Trophoblast cell (in vitro differentiated cells and primary cell): Measurements from ENCODE around the gene RBP3.

ENCODE experiments used
- DNase-seq, 2 donors: peaks; one replicate each; pipeline ENCODE4 v3.0.0-alpha.2; 2016
- H2AFZ ChIP-seq: 2 replicates; pipeline ENCODE4 v1.6.1; 2013; ENCODE audit warnings: low read length, moderate library complexity, mild to moderate bottlenecking; ENCODE audit not compliant: insufficient read depth, poor library complexity
- H2AK5ac ChIP-seq: 2 replicates; pipeline ENCODE4 v1.6.1; 2013; ENCODE audit warnings: mild to moderate bottlenecking, low read length
- H2BK120ac ChIP-seq: 2 replicates; pipeline ENCODE4 v1.6.1; 2013; ENCODE audit warnings: low read length, mild to moderate bottlenecking, moderate library complexity; ENCODE audit not compliant: insufficient read depth, poor library complexity
- H2BK12ac ChIP-seq: 2 replicates; pipeline ENCODE4 v1.6.1; 2013; ENCODE audit warnings: mild to moderate bottlenecking, low read length, moderate library complexity
- H2BK5ac ChIP-seq: 2 replicates; pipeline ENCODE4 v1.6.1; 2013; ENCODE audit warnings: low read length, low read depth, moderate library complexity, mild to moderate bottlenecking; ENCODE audit not compliant: poor library complexity
- H3K14ac ChIP-seq: 2 replicates; pipeline ENCODE4 v1.6.1; 2013; ENCODE audit warnings: mild to moderate bottlenecking, low read length
- H3K18ac ChIP-seq: 2 replicates; pipeline ENCODE4 v1.6.1; 2013; ENCODE audit warnings: mild to moderate bottlenecking, low read length
- H3K23ac ChIP-seq: 2 replicates; pipeline ENCODE4 v1.6.1; 2013; ENCODE audit warnings: low read length
- H3K27ac ChIP-seq: 2 replicates; pipeline ENCODE4 v1.5.1; 2013; ENCODE audit warnings: low read depth, mild to moderate bottlenecking, inconsistent platforms, low read length, moderate library complexity
- H3K27me3 ChIP-seq: 2 replicates; pipeline ENCODE4 v1.6.1; 2013; ENCODE audit warnings: inconsistent platforms, mild to moderate bottlenecking, low read length, moderate library complexity; ENCODE audit not compliant: insufficient read depth
- H3K36me3 ChIP-seq, 2 experiments: 1 replicate in 1 of 2; 2 replicates in 1 of 2; pipeline ENCODE4 v1.6.1; 2013; ENCODE audit warnings: low read length in 2 of 2, mild to moderate bottlenecking in 2 of 2, moderate library complexity in 1 of 2; ENCODE audit not compliant: insufficient read depth in 2 of 2, control insufficient read depth in 1 of 2
- H3K4ac ChIP-seq: 2 replicates; pipeline ENCODE4 v1.6.1; 2013; ENCODE audit warnings: low read depth, mild to moderate bottlenecking, low read length, moderate library complexity
- H3K4me1 ChIP-seq, 2 experiments: 1 replicate in 1 of 2; 2 replicates in 1 of 2; pipeline ENCODE4 v1.6.1; 2013; ENCODE audit warnings: low read length in 2 of 2, mild to moderate bottlenecking in 2 of 2, moderate library complexity in 1 of 2; ENCODE audit not compliant: insufficient read depth in 2 of 2, control insufficient read depth in 1 of 2
- H3K4me2 ChIP-seq: 2 replicates; pipeline ENCODE4 v1.6.1; 2013; ENCODE audit warnings: inconsistent platforms, mild to moderate bottlenecking, low read length, moderate library complexity
- H3K4me3 ChIP-seq: 2 replicates; pipeline ENCODE4 v1.5.1; 2013; ENCODE audit warnings: mild to moderate bottlenecking, low read depth, low read length, inconsistent platforms
- H3K79me1 ChIP-seq: one replicate; pipeline ENCODE4 v1.6.1; 2013; ENCODE audit warnings: low read length
- H3K79me2 ChIP-seq: 2 replicates; pipeline ENCODE4 v1.6.1; 2013; ENCODE audit warnings: low read length, mild to moderate bottlenecking; ENCODE audit not compliant: control insufficient read depth, insufficient read depth, poor library complexity
- H3K9ac ChIP-seq: 2 replicates; pipeline ENCODE4 v1.6.1; 2013; ENCODE audit warnings: mild to moderate bottlenecking, low read length
- H3K9me3 ChIP-seq: 2 replicates; pipeline ENCODE4 v1.6.1; 2013; ENCODE audit warnings: low read depth, mild to moderate bottlenecking, control low read depth, inconsistent platforms, low read length; ENCODE audit not compliant: insufficient read depth
- H4K12ac ChIP-seq: 2 replicates; pipeline ENCODE4 v1.6.1; 2013; ENCODE audit warnings: low read depth, mild to moderate bottlenecking, low read length, moderate library complexity
- H4K8ac ChIP-seq: 2 replicates; pipeline ENCODE4 v1.6.1; 2013; ENCODE audit warnings: low read depth, mild to moderate bottlenecking, low read length, moderate library complexity
- H4K91ac ChIP-seq: one replicate; pipeline ENCODE4 v1.6.1; 2013; ENCODE audit warnings: low read depth, mild to moderate bottlenecking, low read length, moderate library complexity
- WGBS: extraction: QIAGEN DNeasy Blood & Tissue Kit; methylation state at CpG from one replicate; pipeline ENCODE4 v1.1.7; 2013; ENCODE audit warnings: missing lambda C conversion rate; ENCODE audit not compliant: insufficient read length, insufficient coverage; ENCODE audit errors: extremely low coverage; 5-methylcytosine and 5-hydroxymethylcytosine counted together

RBP3 gene

DNA sequence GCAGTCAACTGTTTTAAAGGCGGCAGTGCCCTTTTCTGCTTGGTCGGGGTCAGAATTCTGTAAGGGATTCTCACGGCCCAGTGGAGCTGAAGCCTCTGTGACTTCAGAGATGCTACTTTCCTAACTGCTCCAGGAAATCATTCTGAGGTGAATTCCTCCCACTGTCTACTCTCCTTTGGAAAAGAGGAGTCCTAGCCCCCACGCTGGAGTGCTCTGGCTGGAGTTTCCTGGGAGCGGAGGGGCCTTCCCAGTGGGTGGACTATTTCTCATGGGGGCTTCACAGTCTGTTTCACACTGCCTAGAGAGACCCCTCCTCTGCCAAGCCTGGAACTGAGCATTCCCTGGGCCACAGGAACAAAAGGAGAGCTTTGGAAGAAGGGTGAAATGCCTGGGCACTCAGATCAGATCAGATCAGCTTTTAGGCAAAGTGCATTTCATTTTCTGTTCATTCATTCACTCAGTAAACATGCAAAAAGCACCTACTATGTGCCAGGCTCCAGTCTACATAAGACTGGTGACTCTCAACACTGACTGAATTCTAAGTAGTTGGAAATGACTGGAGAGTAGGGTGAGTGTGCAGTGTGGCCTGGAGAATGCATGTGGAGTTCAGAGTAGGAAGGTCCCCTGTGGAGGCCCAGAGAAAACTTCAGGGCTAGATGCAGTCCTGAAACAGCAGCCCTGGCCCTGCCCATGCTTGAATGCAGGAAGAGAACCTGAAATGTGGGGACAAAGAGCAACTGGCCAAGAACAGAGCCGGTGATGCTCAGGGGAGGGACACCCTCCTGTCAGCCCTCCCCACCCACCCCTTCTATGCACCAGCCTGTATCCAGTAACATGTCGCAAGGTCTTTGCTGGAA lies 23.7 kb downstream of the RBP3 start:
- Histone ChIP-seq H3K79me2 (no peaks in the 10 kb centered on the region), H2BK5ac (no peak overlapping the region)
- no CpG with 5 or more reads among the region's 7 CpGs for WGBS

DNA sequence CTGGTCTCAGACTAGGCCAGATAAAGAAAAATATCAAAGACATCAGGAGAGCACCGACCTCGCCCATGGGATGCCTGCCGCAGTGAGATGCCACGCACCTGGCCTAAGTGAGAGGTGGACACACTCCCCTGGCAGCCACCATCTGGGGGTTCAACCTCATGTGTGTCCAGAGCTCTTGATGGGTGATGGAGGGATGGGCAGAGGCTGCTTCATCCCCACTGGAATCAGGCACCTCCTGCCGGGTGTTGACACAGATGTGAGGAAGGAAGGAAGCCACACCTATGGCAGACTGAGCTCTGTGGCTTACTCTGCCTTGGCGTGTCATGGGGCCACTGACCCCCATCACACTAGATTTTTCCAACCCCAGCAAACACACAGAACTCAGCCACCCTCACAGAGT lies 24.6 kb downstream of the RBP3 start:
- H3K27ac ChIP-seq = no peak overlapping the region
- H3K4me1 ChIP-seq = no peaks in the 10 kb centered on the region
- H2AK5ac ChIP-seq = no peak overlapping the region
- no peak for DNase-seq
- no CpG with 5 or more reads among the region's 6 CpGs for WGBS
- H2AFZ ChIP-seq = no peak overlapping the region
- H4K12ac ChIP-seq = no peak overlapping the region
- H2BK120ac ChIP-seq = no peak overlapping the region
- no peak overlapping the region for H4K91ac ChIP-seq
- H3K14ac ChIP-seq = no peak overlapping the region
- no peaks in the 10 kb centered on the region for H3K9me3 ChIP-seq
- no peak overlapping the region for H3K23ac ChIP-seq
- H3K4ac ChIP-seq = no peak overlapping the region
- no peaks in the 10 kb centered on the region for H3K79me1 ChIP-seq
- no peak overlapping the region for H3K9ac ChIP-seq
- H3K79me2 ChIP-seq = no peaks in the 10 kb centered on the region
- H2BK5ac ChIP-seq = no peak overlapping the region
- no peaks in the 10 kb centered on the region for H3K27me3 ChIP-seq
- H2BK12ac ChIP-seq = no peak overlapping the region
- H3K36me3 ChIP-seq = no peaks in the 10 kb centered on the region
- H4K8ac ChIP-seq = no peak overlapping the region
- H3K4me2 ChIP-seq = no peak overlapping the region
- no peak overlapping the region for H3K4me3 ChIP-seq
- H3K18ac ChIP-seq = no peak overlapping the region

More for the DNA sequence above, 23.7 kb downstream of the RBP3 start:
- no peak overlapping the region for H2AK5ac ChIP-seq
- H4K8ac ChIP-seq = no peak overlapping the region
- no peak overlapping the region for H3K4me2 ChIP-seq
- no peaks in the 10 kb centered on the region for H3K79me1 ChIP-seq
- H3K4ac ChIP-seq = no peak overlapping the region
- no peaks in the 10 kb centered on the region for H3K9me3 ChIP-seq
- no peak overlapping the region for H2AFZ ChIP-seq
- H3K4me3 ChIP-seq = no peak overlapping the region
- H3K23ac ChIP-seq = no peak overlapping the region
- no peak overlapping the region for H2BK12ac ChIP-seq
- no peak overlapping the region for H3K18ac ChIP-seq
- H3K14ac ChIP-seq = no peak overlapping the region
- H3K27me3 ChIP-seq = no peaks in the 10 kb centered on the region
- H3K27ac ChIP-seq = no peak overlapping the region
- no peak overlapping the region for H4K91ac ChIP-seq
- no peaks in the 10 kb centered on the region for H3K36me3 ChIP-seq
- H3K4me1 ChIP-seq = no peaks in the 10 kb centered on the region
- no peak overlapping the region for H3K9ac ChIP-seq
- no peak overlapping the region for H2BK120ac ChIP-seq
- DNase-seq = no peak
- no peak overlapping the region for H4K12ac ChIP-seq

DNA sequence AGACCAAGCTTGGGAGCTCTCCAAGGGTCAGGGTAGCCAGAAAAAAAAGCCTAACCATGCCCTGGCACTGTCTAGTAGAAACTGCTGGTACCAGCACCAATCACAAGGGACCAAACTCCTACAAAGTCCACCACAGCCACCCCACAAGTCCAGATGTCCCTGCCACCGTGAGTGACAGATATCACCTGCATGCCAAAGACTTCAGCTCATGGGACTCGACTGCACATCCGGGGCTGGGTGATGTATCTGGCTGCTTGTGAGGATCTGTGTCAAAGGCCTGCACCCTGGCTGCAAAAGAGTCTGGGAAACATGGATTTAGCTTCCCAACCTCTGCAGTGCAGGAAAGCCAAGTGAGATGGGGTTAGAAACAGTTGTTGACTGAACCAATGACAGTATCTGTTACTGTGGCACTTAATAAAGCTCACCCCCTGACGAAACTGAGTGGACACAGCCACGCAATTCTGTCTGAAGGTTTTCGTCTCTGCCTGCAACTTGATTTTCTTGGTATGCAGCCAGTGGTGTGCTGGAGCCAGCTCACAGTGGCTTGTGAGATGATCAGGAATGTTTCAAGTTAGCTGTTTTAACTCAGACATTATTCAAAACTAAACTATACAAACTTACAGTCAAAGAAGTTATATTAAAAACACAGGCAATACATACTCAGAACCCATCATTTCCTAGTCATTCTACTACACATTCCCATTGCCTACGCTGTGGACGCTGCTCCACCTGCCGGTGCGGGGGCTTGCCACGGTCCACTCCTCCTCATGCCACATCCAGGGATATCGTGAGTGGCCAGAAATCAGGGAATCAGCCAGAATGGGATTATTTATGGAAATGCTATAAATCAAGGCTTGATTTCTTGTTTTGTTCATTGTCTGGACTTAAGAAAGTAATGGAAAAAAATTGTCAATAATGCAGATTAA lies 26.7 kb downstream of the RBP3 start:
- no peaks in the 10 kb centered on the region for H3K79me2 ChIP-seq
- H3K18ac ChIP-seq = no peak overlapping the region
- no peak overlapping the region for H2AK5ac ChIP-seq
- no CpG with 5 or more reads among the region's 12 CpGs for WGBS
- no peak overlapping the region for H2AFZ ChIP-seq
- H4K8ac ChIP-seq = no peak overlapping the region
- H3K4ac ChIP-seq = no peak overlapping the region
- no peaks in the 10 kb centered on the region for H3K27me3 ChIP-seq
- H3K27ac ChIP-seq = no peak overlapping the region
- no peaks in the 10 kb centered on the region for H3K4me1 ChIP-seq
- H3K79me1 ChIP-seq = no peaks in the 10 kb centered on the region
- H4K91ac ChIP-seq = no peak overlapping the region
- no peak overlapping the region for H3K9ac ChIP-seq
- no peak overlapping the region for H3K23ac ChIP-seq
- no peak overlapping the region for H2BK5ac ChIP-seq
- H3K4me2 ChIP-seq = no peak overlapping the region
- no peak overlapping the region for H4K12ac ChIP-seq
- DNase-seq = no peak
- H3K36me3 ChIP-seq = no peaks in the 10 kb centered on the region
- H2BK120ac ChIP-seq = no peak overlapping the region
- peaks cover 1% of the 10 kb centered on the region for H3K9me3 ChIP-seq
- H2BK12ac ChIP-seq = no peak overlapping the region
- no peak overlapping the region for H3K4me3 ChIP-seq
- no peak overlapping the region for H3K14ac ChIP-seq

DNA sequence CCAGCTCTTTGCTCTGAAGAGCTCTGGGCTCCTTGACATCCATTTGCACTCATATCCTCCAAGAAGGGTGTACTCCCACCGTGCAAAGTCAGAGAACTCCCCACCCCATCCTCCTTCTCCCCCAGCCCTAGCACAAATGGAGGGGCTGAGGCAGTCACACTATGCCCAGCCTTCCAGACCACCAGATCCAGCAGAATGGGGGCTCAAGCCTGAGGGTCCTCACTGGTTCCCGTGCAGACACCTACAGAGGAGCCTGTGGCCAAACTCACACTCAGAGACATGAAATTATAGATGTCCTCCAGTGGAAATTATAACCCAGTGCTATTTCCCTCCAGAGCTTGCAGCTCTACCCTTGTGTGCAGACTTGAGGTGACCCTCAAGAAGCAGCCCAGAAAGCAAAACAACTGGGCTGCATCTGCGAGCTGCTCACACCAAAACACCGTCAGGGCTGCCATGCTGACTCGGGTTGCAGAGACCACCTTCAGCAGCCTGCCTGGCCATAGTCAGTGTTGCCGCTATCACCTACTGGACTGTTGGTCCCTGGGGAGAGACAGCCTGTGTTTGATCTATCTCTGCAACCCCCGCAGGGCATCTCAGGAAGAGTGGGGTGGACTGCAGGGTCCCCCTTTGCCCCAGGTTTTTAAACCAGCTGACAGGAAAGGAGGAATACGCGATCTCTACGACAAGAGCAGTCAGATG lies 28.5 kb downstream of the RBP3 start:
- Histone ChIP-seq H2BK12ac (no peak overlapping the region), H3K27ac (no peak overlapping the region), H3K23ac (no peak overlapping the region), H3K18ac (no peak overlapping the region), H3K4me1 (no peaks in the 10 kb centered on the region), H3K4me2 (no peak overlapping the region), H4K12ac (no peak overlapping the region), H2AFZ (no peak overlapping the region), H4K91ac (no peak overlapping the region), H2BK5ac (no peak overlapping the region), H2BK120ac (no peak overlapping the region), H2AK5ac (no peak overlapping the region), H4K8ac (no peak overlapping the region), H3K79me2 (no peaks in the 10 kb centered on the region), H3K4ac (no peak overlapping the region), H3K79me1 (no peaks in the 10 kb centered on the region), H3K27me3 (no peaks in the 10 kb centered on the region), H3K14ac (no peak overlapping the region), H3K9ac (no peak overlapping the region), H3K4me3 (no peak overlapping the region), H3K36me3 (no peaks in the 10 kb centered on the region), H3K9me3 (peaks cover 1% of the 10 kb centered on the region)
- WGBS = no CpG with 5 or more reads among the region's 10 CpGs
- no peak for DNase-seq
